ENCODE measurements around the gene TASP1. TPM values are rescaled to one million over a fixed set of nuclear protein-coding genes. Genes with fewer than 3 reads are reported as not detected.

TASP1 gene, protein sequence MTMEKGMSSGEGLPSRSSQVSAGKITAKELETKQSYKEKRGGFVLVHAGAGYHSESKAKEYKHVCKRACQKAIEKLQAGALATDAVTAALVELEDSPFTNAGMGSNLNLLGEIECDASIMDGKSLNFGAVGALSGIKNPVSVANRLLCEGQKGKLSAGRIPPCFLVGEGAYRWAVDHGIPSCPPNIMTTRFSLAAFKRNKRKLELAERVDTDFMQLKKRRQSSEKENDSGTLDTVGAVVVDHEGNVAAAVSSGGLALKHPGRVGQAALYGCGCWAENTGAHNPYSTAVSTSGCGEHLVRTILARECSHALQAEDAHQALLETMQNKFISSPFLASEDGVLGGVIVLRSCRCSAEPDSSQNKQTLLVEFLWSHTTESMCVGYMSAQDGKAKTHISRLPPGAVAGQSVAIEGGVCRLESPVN
- total RNA-seq (ENCODE audit: unreplicated experiment), result 13.5 TPM
- long read RNA-seq, partial matches to known transcripts, result 4 of 10 reads
- long read RNA-seq, other reads (novel, unspliced or antisense), result 5 of 10 reads

DNA sequence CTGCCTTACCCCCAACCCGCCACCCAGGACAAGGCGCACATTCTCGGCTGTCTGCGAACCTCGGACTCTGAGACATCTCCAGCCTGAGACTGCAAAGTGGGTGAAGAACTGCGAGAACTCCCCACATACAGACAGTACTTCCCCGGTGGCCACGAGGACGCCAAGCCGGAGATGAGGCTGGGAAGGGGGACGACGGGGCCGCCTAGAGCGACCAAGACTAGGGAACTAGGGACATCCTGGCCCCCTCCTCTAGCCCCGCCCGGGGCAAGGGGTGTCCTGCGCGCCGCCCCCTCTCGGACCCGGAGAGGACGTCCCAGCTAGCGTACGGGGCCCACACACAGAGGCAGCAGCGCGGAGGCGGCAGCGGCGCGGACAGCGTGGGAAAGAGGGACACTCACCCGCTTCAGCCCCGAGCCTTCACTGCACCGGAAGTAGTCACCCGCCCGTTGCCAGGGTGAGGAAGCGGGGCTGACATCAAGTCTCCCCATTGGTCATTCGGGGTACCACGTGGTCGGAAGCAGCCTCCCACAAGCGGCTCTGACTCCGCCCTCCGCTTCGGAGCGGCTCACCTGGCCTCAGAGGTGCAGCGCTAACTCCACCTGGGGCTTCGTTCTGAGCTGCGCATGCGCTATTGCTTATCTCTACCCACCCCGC lies at the start of gene TASP1:
Gene TASP1, minus strand, starts transcription at position 437 of the 654 bp plus-strand sequence. CDS start 8,854 bp downstream, outside the sequence.
- Mint-ChIP-seq H3K4me1 (ENCODE audit: low read depth, unreplicated experiment) (no peaks in the 10 kb centered on the region), H3K27me3 (ENCODE audit: unreplicated experiment) (no peaks in the 10 kb centered on the region), H3K9me3 (ENCODE audit: unreplicated experiment) (no peaks in the 10 kb centered on the region), H3K36me3 (ENCODE audit: unreplicated experiment) (no peaks in the 10 kb centered on the region), H3K4me3 (ENCODE audit: unreplicated experiment) (peak within 1 kb of the TSS; percentile 95), H3K27ac (ENCODE audit: unreplicated experiment) (peak within 1 kb of the TSS; percentile 33)
- TF ChIP-seq, protein P1, sequence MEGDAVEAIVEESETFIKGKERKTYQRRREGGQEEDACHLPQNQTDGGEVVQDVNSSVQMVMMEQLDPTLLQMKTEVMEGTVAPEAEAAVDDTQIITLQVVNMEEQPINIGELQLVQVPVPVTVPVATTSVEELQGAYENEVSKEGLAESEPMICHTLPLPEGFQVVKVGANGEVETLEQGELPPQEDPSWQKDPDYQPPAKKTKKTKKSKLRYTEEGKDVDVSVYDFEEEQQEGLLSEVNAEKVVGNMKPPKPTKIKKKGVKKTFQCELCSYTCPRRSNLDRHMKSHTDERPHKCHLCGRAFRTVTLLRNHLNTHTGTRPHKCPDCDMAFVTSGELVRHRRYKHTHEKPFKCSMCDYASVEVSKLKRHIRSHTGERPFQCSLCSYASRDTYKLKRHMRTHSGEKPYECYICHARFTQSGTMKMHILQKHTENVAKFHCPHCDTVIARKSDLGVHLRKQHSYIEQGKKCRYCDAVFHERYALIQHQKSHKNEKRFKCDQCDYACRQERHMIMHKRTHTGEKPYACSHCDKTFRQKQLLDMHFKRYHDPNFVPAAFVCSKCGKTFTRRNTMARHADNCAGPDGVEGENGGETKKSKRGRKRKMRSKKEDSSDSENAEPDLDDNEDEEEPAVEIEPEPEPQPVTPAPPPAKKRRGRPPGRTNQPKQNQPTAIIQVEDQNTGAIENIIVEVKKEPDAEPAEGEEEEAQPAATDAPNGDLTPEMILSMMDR (IDR thresholded peaks at IDR 0.05; ENCODE audit: partially characterized antibody, unreplicated experiment), result no peak
- DNase-seq, result peak; percentile 94

DNA sequence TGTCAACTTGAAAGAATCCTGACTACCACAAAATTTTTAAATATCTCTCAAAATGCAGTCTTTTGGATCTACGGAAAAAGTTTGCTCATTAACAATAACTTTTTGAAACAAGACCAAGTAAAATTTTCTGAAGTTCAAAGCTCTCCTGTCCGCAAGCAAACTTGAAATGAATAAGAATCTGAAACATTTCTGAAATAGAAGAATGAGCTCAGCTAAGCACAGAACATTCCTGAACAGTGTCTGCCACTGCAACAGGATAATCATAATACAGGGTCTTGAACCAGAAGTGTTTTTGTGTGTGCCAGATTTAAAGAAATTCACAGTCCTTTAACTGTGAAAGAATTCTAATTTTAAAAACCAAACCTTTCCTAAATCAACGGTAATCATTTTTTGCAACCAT lies 49.1 kb upstream of the TASP1 start:
- H3K4me1 Mint-ChIP-seq (ENCODE audit: low read depth, unreplicated experiment), result peaks cover 4% of the 10 kb centered on the region
- H3K36me3 Mint-ChIP-seq (ENCODE audit: unreplicated experiment), result no peaks in the 10 kb centered on the region
- no peak for DNase-seq
- TF ChIP-seq, protein P1 (IDR thresholded peaks at IDR 0.05; ENCODE audit: partially characterized antibody, unreplicated experiment), result no peak
- peaks cover 4% of the 10 kb centered on the region for H3K27me3 Mint-ChIP-seq (ENCODE audit: unreplicated experiment)
- no peak overlapping the region for H3K27ac Mint-ChIP-seq (ENCODE audit: unreplicated experiment)
- peaks cover 2% of the 10 kb centered on the region for H3K9me3 Mint-ChIP-seq (ENCODE audit: unreplicated experiment)
- no peak overlapping the region for H3K4me3 Mint-ChIP-seq (ENCODE audit: unreplicated experiment)

DNA sequence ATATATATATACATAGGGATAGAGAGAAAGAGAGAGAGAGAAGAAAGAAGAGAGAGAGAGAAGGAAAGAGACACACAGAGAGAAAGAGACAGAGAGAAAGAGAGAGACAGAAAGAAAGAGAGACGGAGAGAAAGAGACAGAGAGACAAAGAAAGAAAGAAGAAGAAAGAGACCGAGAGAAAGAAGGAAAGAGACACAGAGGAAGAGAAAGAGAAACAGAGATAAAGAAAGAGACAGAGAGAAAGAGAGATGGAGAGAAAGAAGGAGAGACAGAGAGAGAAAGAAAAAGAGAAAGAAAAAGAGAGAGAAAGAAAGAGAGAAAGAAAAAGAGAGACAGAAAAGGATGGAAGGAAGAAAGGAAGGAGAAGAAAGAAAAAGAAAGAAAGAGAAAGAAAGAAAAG lies 46.9 kb upstream of the TASP1 start:
- no peaks in the 10 kb centered on the region for H3K36me3 Mint-ChIP-seq (ENCODE audit: unreplicated experiment)
- peaks cover 4% of the 10 kb centered on the region for H3K27me3 Mint-ChIP-seq (ENCODE audit: unreplicated experiment)
- TF ChIP-seq, protein P1 (IDR thresholded peaks at IDR 0.05; ENCODE audit: partially characterized antibody, unreplicated experiment), result no peak
- H3K4me3 Mint-ChIP-seq (ENCODE audit: unreplicated experiment), result no peak overlapping the region
- H3K9me3 Mint-ChIP-seq (ENCODE audit: unreplicated experiment), result peaks cover 2% of the 10 kb centered on the region
- peaks cover 4% of the 10 kb centered on the region for H3K4me1 Mint-ChIP-seq (ENCODE audit: low read depth, unreplicated experiment)
- no peak for DNase-seq
- no peak overlapping the region for H3K27ac Mint-ChIP-seq (ENCODE audit: unreplicated experiment)

DNA sequence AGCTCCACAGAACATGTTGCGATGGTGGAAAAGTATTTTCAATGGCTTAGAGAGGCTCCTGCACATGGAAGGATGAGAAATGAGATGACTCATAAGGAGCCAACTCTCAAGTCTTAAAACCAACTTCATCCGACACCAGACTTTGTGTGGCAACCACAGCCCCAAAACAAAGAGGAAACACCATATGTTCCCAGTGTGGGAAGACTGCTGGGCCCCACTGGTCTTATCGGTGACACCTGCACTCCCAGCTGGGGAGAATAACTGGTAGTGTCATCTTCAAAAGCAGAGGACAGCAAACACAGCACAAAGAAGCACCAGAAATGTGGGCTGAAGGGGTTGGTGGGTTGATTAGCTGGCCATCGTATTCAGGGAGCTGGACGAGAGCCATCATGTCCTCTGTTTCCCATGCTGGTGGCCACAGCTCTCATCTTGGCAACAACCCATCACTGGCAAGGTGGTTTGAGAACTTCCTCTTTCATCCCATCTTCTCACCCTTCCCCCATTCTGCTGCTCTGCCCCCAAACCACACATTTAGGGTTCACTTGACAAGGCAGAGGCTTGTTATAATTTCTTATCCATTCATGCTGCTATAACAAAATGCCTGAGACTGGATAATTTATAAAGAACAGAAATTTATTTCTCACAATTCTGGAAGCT lies 46.0 kb upstream of the TASP1 start:
- Mint-ChIP-seq H3K27ac (ENCODE audit: unreplicated experiment) (no peak overlapping the region), H3K4me3 (ENCODE audit: unreplicated experiment) (no peak overlapping the region), H3K36me3 (ENCODE audit: unreplicated experiment) (no peaks in the 10 kb centered on the region), H3K9me3 (ENCODE audit: unreplicated experiment) (peaks cover 2% of the 10 kb centered on the region), H3K4me1 (ENCODE audit: low read depth, unreplicated experiment) (peaks cover 4% of the 10 kb centered on the region), H3K27me3 (ENCODE audit: unreplicated experiment) (peaks cover 4% of the 10 kb centered on the region)
- DNase-seq, result no peak
- TF ChIP-seq, protein P1 (IDR thresholded peaks at IDR 0.05; ENCODE audit: partially characterized antibody, unreplicated experiment), result no peak
